ENCODE results near the gene MVB12B. TPM values are rescaled to one million over a fixed set of nuclear protein-coding genes. Genes with fewer than 3 reads are reported as not detected.

The MVB12B gene
- total RNA-seq, 1 experiment from 2014 or later = 9.4 TPM

DNA sequence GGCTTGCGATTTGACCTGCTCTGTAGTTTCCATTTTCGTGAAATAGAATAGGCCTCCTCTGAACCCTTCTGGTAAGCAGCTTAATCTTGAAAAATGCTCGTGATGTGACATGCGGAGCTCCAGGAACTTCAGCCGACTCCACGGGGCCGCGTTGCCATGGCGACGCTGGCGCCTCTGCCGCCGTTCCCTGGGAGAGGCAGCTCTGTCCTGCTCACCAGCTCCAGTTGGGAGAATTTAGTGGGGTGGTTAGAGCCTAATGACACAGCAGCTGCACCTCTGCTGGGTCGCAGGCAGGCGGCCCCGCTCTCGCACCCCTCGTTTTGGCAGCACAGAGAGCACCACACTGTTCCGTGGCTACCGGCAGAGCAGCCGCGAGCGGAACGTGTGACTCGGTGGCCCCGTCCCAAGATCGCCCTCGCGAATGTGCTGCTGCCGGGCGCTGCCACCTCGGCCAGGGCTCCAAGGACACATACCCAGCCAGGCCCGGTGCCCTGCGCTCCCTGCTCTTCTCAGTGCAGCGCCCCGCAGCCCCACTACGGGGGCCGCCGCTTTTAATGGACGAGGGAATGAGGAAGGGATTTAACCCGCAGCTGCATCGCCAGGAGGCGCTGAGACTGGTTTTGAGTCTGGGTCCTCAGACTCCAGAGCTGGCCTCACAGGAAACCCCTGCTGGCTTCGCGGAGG is 155.9 kb downstream of the MVB12B start:
- CTCF ChIA-PET = no interaction called here
- no peaks in the 10 kb centered on the region for H3K4me1 ChIP-seq (ENCODE audit: control insufficient read depth, insufficient read depth, low read length)

DNA sequence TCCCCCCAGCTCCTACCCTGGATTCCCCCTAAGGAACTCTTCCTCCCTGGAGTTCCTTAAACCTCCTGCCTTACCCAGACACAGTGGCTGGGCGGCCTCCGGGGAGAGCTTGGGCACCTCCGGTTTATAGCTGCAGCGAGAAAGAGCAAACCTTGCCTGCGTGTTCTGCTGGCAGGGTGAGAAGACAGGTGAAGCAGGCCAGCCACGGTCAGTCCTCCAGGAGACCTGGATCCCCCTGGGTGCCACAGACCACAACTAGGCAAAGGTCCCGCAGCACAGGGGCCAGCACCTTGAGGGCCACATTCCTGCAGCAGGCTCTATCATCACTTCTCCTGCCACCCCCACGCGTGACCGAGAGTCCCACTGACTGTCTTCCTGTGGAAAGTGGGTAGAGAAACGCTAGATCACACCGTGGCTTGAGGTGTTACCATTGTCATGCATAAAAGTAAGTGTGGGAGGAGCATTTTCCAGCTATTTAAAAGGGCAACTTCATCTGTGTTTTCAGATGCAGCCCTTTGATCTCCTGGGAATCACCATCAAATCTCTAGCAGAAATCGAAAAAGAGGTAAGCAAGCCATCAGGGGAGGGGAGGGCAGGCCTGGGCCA is 156.9 kb downstream of the MVB12B start:
- BruUV-seq (replicated peaks) = no TSS peak
- Histone ChIP-seq H3K4me1 (ENCODE audit: control insufficient read depth, insufficient read depth, low read length) (no peaks in the 10 kb centered on the region), H3K4me3 (ENCODE audit: low read depth in 2 of 2, low read length in 2 of 2) (no peak overlapping the region), H3K36me3 (ENCODE audit: control insufficient read depth, insufficient read depth, low read length) (no peaks in the 10 kb centered on the region), H3K9me3 (ENCODE audit: control insufficient read depth, insufficient read depth, low read depth, low read length) (no peaks in the 10 kb centered on the region), H3K27ac (ENCODE audit: low read length) (no peak overlapping the region), H3K27me3 (ENCODE audit: control insufficient read depth, insufficient read depth, low read length) (no peaks in the 10 kb centered on the region)
- DNase-seq (ENCODE audit: low read depth, low spot score) = no peak
- TF ChIP-seq POLR2AphosphoS5 (IDR thresholded peaks at IDR 0.05; ENCODE audit: low read depth, low read length) (no peak), TCF7L2 (IDR thresholded peaks at IDR 0.05; ENCODE audit: low read depth, low read length) (no peak), SIN3A (IDR thresholded peaks at IDR 0.05; ENCODE audit: borderline replicate concordance, insufficient read depth, low read depth, low read length) (no peak)
- TF ChIP-seq, protein P1, sequence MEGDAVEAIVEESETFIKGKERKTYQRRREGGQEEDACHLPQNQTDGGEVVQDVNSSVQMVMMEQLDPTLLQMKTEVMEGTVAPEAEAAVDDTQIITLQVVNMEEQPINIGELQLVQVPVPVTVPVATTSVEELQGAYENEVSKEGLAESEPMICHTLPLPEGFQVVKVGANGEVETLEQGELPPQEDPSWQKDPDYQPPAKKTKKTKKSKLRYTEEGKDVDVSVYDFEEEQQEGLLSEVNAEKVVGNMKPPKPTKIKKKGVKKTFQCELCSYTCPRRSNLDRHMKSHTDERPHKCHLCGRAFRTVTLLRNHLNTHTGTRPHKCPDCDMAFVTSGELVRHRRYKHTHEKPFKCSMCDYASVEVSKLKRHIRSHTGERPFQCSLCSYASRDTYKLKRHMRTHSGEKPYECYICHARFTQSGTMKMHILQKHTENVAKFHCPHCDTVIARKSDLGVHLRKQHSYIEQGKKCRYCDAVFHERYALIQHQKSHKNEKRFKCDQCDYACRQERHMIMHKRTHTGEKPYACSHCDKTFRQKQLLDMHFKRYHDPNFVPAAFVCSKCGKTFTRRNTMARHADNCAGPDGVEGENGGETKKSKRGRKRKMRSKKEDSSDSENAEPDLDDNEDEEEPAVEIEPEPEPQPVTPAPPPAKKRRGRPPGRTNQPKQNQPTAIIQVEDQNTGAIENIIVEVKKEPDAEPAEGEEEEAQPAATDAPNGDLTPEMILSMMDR (IDR thresholded peaks at IDR 0.05) = no peak
- TF ChIP-seq, protein P2, sequence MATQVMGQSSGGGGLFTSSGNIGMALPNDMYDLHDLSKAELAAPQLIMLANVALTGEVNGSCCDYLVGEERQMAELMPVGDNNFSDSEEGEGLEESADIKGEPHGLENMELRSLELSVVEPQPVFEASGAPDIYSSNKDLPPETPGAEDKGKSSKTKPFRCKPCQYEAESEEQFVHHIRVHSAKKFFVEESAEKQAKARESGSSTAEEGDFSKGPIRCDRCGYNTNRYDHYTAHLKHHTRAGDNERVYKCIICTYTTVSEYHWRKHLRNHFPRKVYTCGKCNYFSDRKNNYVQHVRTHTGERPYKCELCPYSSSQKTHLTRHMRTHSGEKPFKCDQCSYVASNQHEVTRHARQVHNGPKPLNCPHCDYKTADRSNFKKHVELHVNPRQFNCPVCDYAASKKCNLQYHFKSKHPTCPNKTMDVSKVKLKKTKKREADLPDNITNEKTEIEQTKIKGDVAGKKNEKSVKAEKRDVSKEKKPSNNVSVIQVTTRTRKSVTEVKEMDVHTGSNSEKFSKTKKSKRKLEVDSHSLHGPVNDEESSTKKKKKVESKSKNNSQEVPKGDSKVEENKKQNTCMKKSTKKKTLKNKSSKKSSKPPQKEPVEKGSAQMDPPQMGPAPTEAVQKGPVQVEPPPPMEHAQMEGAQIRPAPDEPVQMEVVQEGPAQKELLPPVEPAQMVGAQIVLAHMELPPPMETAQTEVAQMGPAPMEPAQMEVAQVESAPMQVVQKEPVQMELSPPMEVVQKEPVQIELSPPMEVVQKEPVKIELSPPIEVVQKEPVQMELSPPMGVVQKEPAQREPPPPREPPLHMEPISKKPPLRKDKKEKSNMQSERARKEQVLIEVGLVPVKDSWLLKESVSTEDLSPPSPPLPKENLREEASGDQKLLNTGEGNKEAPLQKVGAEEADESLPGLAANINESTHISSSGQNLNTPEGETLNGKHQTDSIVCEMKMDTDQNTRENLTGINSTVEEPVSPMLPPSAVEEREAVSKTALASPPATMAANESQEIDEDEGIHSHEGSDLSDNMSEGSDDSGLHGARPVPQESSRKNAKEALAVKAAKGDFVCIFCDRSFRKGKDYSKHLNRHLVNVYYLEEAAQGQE (IDR thresholded peaks at IDR 0.05; ENCODE audit: insufficient read depth in 1 of 2, low read depth in 2 of 2, low read length in 1 of 2) = no peak
- intact Hi-C loops (cut with micrococcal nuclease; ENCODE audit: unreplicated experiment) = no loop called here
- CTCF ChIA-PET = interaction anchor here (0.6 kb wide), 1 partner anchor 15 kb away, joined by 3 read pairs; no protein-coding TSS in a partner anchor
- POLR2A ChIA-PET = no interaction called here
- ATAC-seq = no peak
- in situ Hi-C loops (cut with HindIII; ENCODE audit: low pct_unique_long_range_greater_than_20kb, low sequenced_read_pairs) = no loop called here

More for the DNA sequence above, 155.9 kb downstream of the MVB12B start:
- TF ChIP-seq, protein P1 (IDR thresholded peaks at IDR 0.05) = no peak
- no peak for TF ChIP-seq SIN3A (IDR thresholded peaks at IDR 0.05; ENCODE audit: borderline replicate concordance, insufficient read depth, low read depth, low read length)
- no peak for TF ChIP-seq TCF7L2 (IDR thresholded peaks at IDR 0.05; ENCODE audit: low read depth, low read length)
- no peak for TF ChIP-seq POLR2AphosphoS5 (IDR thresholded peaks at IDR 0.05; ENCODE audit: low read depth, low read length)
- TF ChIP-seq, protein P2 (IDR thresholded peaks at IDR 0.05; ENCODE audit: insufficient read depth in 1 of 2, low read depth in 2 of 2, low read length in 1 of 2) = no peak
- Histone ChIP-seq H3K36me3 (ENCODE audit: control insufficient read depth, insufficient read depth, low read length) (no peaks in the 10 kb centered on the region), H3K27ac (ENCODE audit: low read length) (no peak overlapping the region), H3K4me3 (ENCODE audit: low read depth in 2 of 2, low read length in 2 of 2) (no peak overlapping the region), H3K9me3 (ENCODE audit: control insufficient read depth, insufficient read depth, low read depth, low read length) (no peaks in the 10 kb centered on the region), H3K27me3 (ENCODE audit: control insufficient read depth, insufficient read depth, low read length) (no peaks in the 10 kb centered on the region)
- POLR2A ChIA-PET = no interaction called here
- intact Hi-C loops (cut with micrococcal nuclease; ENCODE audit: unreplicated experiment) = no loop called here
- BruUV-seq (replicated peaks) = no TSS peak
- DNase-seq (ENCODE audit: low read depth, low spot score) (no peak), ATAC-seq (no peak)
- in situ Hi-C loops (cut with HindIII; ENCODE audit: low pct_unique_long_range_greater_than_20kb, low sequenced_read_pairs) = no loop called here
